ENCODE measurements around the gene DLX1. TPM values are rescaled to one million over a fixed set of nuclear protein-coding genes. Genes with fewer than 3 reads are reported as not detected.

The DLX1 gene
- total and polyA plus RNA-seq, 9 of the 15 experiments (the other 6 are each of a cell fraction or from before 2014, with no cell fraction given) = 1.9 to 26.2 (median 9.6) TPM

DNA sequence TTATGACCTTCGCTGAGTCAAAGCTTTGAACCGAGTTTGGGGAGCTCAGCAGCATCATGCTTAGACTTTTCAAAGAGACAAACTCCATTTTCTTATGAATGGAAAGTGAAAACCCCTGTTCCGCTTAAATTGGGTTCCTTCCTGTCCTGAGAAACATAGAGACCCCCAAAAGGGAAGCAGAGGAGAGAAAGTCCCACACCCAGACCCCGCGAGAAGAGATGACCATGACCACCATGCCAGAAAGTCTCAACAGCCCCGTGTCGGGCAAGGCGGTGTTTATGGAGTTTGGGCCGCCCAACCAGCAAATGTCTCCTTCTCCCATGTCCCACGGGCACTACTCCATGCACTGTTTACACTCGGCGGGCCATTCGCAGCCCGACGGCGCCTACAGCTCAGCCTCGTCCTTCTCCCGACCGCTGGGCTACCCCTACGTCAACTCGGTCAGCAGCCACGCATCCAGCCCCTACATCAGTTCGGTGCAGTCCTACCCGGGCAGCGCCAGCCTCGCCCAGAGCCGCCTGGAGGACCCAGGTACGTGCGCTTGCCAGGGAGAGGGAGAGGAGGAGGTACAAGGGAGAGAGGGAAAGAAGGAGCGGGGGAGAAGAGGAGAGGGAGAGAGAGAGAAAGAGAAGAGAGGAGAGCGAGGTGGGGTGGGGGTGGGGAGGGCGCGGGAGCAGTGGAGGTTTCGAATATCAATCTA, at the start of gene DLX1 (continued):
- 0 out of 2 replicates have a peak, but pooled peaks have one; percentile 16 for TF ChIP-seq FOXP1 (CRISPR knock-in tag; IDR thresholded peaks at IDR 0.05)
- TF ChIP-seq, protein P1, sequence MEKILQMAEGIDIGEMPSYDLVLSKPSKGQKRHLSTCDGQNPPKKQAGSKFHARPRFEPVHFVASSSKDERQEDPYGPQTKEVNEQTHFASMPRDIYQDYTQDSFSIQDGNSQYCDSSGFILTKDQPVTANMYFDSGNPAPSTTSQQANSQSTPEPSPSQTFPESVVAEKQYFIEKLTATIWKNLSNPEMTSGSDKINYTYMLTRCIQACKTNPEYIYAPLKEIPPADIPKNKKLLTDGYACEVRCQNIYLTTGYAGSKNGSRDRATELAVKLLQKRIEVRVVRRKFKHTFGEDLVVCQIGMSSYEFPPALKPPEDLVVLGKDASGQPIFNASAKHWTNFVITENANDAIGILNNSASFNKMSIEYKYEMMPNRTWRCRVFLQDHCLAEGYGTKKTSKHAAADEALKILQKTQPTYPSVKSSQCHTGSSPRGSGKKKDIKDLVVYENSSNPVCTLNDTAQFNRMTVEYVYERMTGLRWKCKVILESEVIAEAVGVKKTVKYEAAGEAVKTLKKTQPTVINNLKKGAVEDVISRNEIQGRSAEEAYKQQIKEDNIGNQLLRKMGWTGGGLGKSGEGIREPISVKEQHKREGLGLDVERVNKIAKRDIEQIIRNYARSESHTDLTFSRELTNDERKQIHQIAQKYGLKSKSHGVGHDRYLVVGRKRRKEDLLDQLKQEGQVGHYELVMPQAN (IDR thresholded peaks at IDR 0.05; ENCODE audit: borderline replicate concordance) = peak; percentile 46; the same call in 1 of the 2 replicates
- TF ChIP-seq LARP7 (IDR thresholded peaks at IDR 0.05) = 0 out of 2 replicates have a peak, but pooled peaks have one; percentile 66
- TF ChIP-seq ZNF785 (CRISPR knock-in tag; IDR thresholded peaks at IDR 0.05) = no peak
- TF ChIP-seq TAF1 (IDR thresholded peaks at IDR 0.05; ENCODE audit: control insufficient read depth, extremely low read depth, insufficient read depth, low read length, severe bottlenecking) = peak; percentile 5
- no peak for TF ChIP-seq ELF4 (CRISPR knock-in tag; IDR thresholded peaks at IDR 0.05)
- TF ChIP-seq HDAC6 (IDR thresholded peaks at IDR 0.05; ENCODE audit: low read depth, low read length) = no peak
- no peak for TF ChIP-seq ZNF121 (CRISPR knock-in tag; conservative IDR thresholded peaks at IDR 0.05)
- 0 out of 2 replicates have a peak, but pooled peaks have one; percentile 30 for TF ChIP-seq JUN (IDR thresholded peaks at IDR 0.05; ENCODE audit: borderline replicate concordance, low read depth, low read length)
- peak; percentile 57; the same call in 1 of the 2 replicates for TF ChIP-seq JUN (CRISPR knock-in tag; IDR thresholded peaks at IDR 0.05; ENCODE audit: borderline replicate concordance)
- TF ChIP-seq, protein P2, sequence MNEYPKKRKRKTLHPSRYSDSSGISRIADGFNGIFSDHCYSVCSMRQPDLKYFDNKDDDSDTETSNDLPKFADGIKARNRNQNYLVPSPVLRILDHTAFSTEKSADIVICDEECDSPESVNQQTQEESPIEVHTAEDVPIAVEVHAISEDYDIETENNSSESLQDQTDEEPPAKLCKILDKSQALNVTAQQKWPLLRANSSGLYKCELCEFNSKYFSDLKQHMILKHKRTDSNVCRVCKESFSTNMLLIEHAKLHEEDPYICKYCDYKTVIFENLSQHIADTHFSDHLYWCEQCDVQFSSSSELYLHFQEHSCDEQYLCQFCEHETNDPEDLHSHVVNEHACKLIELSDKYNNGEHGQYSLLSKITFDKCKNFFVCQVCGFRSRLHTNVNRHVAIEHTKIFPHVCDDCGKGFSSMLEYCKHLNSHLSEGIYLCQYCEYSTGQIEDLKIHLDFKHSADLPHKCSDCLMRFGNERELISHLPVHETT (CRISPR knock-in tag; conservative IDR thresholded peaks at IDR 0.05 in 1 of 2, IDR thresholded peaks at IDR 0.05 in 1 of 2) = 0 out of 4 replicates have a peak, but pooled peaks of 1 of the 2 experiments have one; percentile 50
- TF ChIP-seq RBM34 (IDR thresholded peaks at IDR 0.05; ENCODE audit: borderline replicate concordance, insufficient read depth, low read length) = no peak
- TF ChIP-seq SRSF9 (IDR thresholded peaks at IDR 0.05; ENCODE audit: borderline replicate concordance, low read depth, low read length) = no peak
- TF ChIP-seq MAFF (IDR thresholded peaks at IDR 0.05; ENCODE audit: low read length) = 0 out of 2 replicates have a peak, but pooled peaks have one; percentile 29
- TF ChIP-seq KDM5B (IDR thresholded peaks at IDR 0.05; ENCODE audit: insufficient replicate concordance, low read depth, low read length) = no peak
- TF ChIP-seq, protein P3, sequence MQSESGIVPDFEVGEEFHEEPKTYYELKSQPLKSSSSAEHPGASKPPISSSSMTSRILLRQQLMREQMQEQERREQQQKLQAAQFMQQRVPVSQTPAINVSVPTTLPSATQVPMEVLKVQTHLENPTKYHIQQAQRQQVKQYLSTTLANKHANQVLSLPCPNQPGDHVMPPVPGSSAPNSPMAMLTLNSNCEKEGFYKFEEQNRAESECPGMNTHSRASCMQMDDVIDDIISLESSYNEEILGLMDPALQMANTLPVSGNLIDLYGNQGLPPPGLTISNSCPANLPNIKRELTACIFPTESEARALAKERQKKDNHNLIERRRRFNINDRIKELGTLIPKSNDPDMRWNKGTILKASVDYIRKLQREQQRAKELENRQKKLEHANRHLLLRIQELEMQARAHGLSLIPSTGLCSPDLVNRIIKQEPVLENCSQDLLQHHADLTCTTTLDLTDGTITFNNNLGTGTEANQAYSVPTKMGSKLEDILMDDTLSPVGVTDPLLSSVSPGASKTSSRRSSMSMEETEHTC (IDR thresholded peaks at IDR 0.05) = no peak
- 0 out of 2 replicates have a peak, but pooled peaks have one; percentile 37 for TF ChIP-seq FOSL1 (tag; conservative IDR thresholded peaks at IDR 0.05)
- no peak for TF ChIP-seq EZH2 (IDR thresholded peaks at IDR 0.05; ENCODE audit: borderline replicate concordance, low read depth, low read length)
- TF ChIP-seq ZNF696 (CRISPR knock-in tag; conservative IDR thresholded peaks at IDR 0.05) = no peak
- TF ChIP-seq ZNF197 (CRISPR knock-in tag; IDR thresholded peaks at IDR 0.05; ENCODE audit: low read depth) = no peak
- no peak for TF ChIP-seq HDAC8 (tag; IDR thresholded peaks at IDR 0.05)
- TF ChIP-seq ARID1B (IDR thresholded peaks at IDR 0.05) = 0 out of 2 replicates have a peak, but pooled peaks have one; percentile 21
- TF ChIP-seq GTF2F1 (IDR thresholded peaks at IDR 0.05; ENCODE audit: low read depth, low read length) = no peak

Data from K562 (cell line).